ENCODE data around the gene CREB1. TPM values are rescaled to one million over a fixed set of nuclear protein-coding genes. Genes with fewer than 3 reads are reported as not detected.
"Not testable (repeated sequence)": the region's sequence is repeated elsewhere in the genome, so short reads cannot be mapped to it uniquely, and the experiment has no call there.

Gene CREB1
- 69.1 and 73.3 TPM in 2 replicates for total RNA-seq (2014; rRNA removed; shearing (Covaris generic))

DNA sequence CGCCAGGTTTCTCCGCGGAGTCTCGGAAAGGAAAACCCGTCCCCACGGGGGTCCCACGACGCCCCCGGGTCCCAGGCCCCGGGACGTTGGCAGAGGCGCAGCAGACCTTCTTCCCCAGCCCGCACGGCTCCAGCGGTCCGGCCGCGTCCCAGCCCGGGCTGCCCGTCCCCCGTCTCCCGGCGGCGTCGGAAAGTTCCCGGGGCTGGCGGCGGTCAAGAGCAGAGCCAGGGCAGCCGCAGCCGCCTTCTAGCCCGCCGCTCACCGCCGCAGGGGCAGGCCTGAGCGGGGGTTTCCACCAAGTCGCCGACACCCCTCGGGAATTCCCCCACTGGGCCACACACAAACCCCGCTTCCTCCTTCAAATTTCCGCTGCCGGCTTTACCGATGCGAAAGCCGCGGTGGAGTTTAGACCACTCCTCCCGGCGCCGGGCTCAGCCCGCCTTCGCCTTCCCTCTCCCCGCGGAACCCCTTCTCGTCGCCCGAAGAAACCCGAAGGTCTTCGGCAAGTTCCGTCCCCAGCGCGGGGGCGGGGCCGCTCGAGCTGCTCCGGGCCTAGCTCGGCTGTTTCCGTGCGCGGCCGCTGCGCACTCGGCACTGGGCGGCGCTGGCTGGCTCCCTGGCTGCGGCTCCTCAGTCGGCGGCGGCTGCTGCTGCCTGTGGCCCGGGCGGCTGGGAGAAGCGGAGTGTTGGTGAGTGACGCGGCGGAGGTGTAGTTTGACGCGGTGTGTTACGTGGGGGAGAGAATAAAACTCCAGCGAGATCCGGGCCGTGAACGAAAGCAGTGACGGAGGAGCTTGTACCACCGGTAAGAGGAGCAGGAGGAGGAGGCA lies at the start of gene CREB1:
Gene CREB1 (plus strand): TSS at position 633 of the 830 bp plus-strand sequence. CDS start 25,674 bp downstream, outside the sequence.
- peak; percentile 95 for DNase-seq (ENCODE audit: low spot score)

DNA sequence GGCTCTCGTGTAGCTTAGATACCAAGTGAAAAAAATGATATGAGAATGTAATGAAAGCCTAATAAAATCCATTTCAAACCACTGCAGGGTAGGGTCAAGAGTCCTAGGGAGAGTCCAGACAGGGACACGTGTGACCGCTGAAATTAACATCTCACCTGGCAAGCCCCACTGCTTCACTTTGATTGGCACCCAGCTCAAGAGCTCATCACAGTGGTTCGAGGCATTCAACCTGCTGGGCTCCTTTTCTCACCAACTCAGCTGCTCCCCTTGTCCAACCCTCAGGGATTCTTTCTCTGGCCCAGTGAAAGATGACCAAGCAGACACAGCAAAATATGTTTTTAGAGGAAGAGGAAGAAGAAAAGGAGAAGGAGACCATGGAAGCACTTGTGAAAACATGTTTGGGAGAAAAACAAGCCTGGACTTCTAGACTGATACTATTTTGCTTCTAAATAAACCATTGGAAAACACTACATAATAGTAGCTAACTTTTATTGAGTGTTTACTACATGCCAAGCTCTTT lies 49.2 kb upstream of the CREB1 start:
- DNase-seq (ENCODE audit: low spot score) = no peak

DNA sequence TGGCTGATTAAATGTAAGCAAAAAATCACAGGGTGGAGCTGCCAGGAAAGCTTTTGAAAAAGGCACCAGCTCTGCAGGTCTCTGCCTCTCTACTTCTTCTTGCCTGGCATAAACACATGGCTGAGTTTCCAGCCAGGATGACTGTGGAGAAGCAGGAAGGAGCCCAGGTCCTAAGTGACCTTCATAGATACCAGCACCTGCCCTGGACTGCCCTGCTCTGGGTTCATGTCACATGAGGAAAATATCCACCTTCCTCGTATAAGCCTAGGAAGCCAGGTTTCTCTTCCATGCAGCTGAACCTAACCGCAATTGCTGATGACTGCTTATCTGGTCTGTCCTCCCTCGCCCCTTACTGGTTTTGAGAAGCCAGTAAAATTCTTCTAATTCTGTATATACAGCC lies 47.8 kb upstream of the CREB1 start:
- no peak for DNase-seq (ENCODE audit: low spot score)

DNA sequence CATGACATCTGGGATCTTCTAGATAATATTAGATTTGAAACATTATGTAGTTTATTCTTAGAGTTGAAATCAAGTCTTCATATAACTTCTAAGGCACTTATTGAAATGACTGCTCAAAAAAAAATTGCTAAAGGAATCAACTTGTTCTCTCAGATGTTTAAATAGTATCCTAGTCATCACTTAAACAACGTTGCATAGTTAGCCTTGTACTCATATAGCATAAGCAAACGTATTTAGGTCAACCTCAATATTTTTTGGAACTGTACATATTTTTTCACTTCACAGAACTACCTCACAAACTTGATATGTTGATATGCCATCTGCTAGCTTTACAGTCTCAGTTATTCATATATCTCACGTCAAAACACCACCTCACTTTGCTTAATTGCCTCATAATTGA lies 47.1 kb upstream of the CREB1 start:
- DNase-seq (ENCODE audit: low spot score) = no peak

DNA sequence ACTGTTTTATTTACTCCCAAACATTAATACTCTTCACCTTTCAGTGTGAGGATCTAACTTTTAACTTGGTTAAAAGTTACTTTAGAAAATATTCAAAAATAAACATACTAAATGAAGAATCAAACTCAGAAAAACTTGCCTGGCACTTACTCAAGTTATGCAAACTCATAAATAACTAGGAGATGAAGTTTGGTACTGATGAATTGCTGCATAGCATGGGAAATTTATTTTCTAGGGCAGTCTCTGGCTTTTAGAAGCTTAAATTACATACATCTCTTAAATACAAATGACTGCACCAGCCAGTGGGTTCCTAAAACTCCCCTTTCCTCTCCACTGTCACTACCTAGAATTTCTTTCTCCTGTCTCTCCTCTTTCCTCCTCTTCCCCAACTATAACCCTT lies 46.7 kb upstream of the CREB1 start:
- no peak for DNase-seq (ENCODE audit: low spot score)

DNA sequence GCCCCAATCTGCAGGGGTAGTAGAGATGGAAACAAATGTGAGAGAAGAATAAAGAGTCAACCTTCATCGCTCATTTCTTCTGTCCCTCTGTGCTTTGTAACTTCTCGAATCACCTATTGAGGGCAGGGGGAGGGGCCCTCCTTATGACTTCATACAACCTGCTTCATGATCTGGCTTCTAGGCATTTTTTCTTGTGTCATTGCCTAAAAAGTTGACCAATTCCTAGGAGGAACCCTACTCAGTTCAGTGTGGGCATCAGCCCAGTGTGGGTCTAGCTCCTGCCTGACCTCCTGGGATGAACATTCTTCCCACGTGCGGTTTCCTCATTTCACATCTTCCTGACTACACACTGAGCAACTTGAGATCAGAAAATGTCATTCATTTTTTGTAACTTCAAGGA lies 46.3 kb upstream of the CREB1 start:
- no peak for DNase-seq (ENCODE audit: low spot score)

DNA sequence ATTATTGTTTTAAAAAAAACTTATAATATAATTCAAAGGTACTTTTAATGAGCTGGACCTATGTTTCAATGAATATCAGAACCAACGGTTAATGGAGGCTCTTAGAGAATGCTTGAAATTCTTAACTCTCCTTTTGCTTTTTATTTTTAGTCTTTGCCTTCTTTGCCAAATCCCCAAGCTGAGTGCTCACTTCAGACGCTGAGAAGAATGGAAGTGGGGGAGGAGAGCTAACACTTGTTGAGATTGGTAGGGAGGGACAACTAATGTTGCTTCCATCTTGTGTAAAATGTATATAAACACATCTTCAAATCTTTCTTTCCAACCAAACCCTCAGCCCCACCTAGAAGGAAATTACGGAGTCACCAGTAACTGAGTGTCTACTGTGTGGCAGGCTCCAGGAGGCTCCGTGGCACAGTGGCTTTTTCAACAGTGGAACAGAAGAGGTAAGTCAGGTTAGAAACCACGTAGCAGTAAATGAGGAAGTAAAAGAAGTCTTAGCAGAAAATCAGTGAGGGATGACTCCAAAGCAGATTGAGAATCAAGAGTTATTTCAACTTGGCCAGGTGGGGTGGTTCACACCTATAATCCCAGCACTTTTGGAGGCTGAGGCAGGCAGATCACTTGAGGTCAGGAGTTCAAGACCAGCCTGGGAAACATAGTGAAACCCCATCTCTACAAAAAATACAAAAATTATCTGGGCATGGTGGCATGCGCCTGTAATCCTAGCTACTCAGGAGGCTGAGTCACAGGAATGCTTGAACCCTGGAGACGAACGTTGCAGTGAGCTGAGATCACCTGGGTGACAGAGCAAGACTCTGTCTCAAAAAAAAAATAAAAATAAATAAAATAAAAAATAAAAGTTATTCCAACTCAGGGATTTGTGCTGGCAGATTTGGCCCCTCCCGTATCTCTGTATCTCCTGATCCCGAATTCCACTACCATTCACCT lies 45.0 kb upstream of the CREB1 start:
- DNase-seq (ENCODE audit: low spot score) = no peak

DNA sequence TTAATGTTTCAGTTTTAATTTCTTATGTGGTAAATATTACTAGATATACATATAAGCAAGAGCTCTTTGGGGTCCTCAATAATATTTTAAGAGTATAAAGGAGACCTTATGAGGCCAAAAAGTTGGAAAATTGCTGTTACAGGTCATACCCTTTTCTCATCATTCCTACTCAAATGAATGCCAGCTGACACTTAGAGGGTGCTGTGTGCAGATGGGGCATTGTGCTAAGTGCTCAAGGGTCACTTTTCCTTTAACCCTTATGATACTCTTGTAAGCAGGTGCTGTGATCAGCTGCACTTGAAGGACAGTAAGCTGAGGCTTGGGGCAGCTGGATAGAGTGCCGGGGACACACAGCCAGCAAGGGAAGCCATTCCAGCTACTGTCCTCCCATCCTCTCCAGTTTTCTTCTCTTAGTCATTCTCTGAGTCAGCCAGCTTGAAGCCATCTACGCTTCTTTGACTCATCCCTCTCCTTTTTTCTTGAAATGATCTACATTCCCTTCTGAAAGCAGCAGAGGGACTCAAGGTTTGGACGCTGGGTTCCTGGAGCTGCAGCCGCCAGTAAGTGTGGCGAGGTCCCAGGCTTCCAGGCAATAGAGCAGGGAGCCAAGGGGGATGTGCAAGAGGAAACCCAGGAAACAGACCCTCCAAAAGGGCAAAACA lies 42.0 kb upstream of the CREB1 start:
- peak; percentile 83 for DNase-seq (ENCODE audit: low spot score)

DNA sequence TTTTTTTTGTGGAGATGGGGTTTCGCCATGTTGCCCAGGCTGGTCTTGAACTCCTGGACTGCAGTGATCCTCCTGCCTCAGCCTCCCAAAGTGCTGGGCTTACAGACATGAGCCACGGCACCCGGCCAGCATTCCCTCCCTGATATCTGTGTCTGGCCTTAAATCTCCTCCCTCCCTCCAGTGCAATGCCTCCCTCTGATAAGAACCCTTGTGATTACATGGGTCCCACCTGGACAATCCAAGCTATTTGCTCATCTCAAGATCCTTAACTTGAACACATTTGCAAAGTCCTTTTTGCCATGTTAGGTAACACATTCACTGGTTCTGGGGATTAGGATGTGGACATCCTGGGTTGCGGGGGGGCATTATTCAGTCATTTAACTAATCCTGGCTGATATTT lies 40.5 kb upstream of the CREB1 start:
- no peak for DNase-seq (ENCODE audit: low spot score)

DNA sequence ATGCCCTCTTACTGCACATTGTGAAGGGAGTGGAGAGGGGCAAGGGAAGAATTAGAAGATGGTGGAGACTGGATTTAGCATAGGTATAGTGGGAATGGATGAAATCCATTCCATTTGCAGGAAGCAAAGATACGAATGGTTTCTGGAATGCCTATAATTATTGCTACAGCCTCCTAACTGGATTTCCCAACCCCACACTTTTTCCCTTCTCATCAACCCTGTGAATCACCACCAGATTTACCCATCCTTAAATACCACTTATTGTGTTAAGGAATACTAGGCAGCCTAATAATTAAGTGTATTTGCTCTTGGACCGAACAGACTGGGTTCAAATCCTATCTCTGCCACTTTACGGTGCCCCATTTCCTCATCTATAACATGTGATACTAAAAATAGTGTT lies 39.3 kb upstream of the CREB1 start:
- DNase-seq (ENCODE audit: low spot score) = no peak

DNA sequence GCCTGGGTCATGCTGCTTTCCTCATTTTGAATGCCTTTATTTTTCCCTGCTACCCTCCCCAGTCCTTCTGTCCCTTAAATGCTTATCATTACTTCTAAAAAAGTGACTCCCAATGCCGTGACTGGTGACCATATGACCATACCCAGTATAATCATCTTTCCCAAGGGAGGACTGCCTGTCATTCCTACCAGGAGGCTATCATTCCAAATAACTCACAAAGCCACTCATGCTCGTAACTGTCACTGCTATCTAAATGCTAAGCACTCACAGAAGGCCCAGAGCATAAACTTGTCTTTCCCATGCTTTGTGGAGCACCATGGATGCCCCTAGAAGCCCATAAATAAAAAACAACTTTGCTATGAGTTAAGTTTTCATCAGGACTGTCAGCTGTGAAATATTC lies 38.7 kb upstream of the CREB1 start:
- DNase-seq (ENCODE audit: low spot score) = no peak

DNA sequence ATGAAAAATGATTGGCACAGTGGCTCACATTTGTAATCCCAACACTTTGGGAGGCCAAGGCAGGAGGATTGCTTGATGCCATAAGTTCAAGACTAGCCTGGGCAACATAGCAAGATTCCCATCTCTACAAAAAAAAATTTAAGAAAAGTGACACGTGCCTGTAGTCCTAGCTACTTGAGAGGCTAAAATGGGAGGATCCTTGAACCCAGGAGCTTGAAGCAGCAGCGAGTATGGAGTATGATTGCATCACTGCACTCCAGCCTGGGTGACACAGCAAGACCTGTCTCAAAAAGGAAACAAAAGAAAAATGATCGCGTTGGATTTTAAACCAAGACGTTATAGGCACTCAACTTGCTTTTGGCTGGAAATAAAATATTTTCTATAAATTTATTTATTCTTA lies 37.8 kb upstream of the CREB1 start:
- no peak for DNase-seq (ENCODE audit: low spot score)

DNA sequence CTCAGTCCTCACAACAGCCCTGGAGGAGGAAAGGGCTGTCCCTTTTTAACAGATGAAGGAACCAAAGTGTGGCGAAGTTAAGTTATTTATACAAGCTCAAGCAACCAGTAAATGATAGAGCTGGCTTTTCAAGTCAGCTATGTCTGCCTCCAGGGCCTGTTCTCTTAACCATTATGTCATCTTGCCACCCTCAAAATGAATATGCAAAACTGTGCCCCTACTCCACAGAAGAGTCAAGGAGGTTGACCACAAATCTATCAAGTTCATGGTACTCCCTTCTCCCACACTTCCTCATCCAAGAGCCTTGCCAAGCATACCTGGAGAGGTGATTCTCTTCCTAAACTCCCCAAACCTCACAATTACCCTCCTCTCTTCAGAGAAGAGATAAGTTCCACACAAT lies 37.3 kb upstream of the CREB1 start:
- DNase-seq (ENCODE audit: low spot score) = no peak

DNA sequence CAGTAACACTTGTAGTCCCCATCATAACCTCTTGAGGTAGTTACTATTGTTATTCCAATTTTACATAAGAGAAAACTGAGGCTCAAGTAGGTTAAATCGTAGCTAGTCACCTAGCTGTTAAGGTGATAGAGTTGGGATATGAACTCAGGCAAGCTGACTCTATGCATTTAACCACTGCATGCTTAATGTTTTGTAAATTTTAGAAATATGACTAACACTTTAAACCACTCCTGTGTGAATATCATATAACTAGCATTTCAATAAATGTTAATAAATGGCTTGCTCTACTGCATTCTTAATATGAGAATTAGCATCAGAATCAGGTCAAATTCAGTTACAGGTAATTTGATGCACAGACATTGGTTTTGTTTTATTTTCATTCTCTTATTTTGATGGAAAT lies 35.6 kb upstream of the CREB1 start:
- no peak for DNase-seq (ENCODE audit: low spot score)

DNA sequence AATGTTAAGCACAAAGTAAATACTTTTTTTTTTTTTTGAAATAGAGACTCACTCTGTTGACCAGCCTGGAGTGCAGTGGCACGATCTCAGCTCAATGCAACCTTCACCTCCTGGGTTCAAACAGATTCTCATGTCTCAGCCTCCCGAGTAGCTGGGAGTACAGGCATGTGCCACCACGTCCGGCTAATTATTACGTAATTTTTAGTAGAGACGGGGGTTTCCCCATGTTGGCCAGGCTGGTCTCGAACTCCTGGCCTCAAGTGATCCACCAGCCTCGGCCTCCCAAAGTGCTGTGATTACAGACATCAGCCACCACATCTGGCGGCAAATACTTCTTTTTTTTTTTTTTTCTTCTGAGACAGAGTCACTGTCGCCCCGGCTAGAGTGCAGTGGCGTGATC lies 32.8 kb upstream of the CREB1 start:
- DNase-seq (ENCODE audit: low spot score) = not testable (repeated sequence)

DNA sequence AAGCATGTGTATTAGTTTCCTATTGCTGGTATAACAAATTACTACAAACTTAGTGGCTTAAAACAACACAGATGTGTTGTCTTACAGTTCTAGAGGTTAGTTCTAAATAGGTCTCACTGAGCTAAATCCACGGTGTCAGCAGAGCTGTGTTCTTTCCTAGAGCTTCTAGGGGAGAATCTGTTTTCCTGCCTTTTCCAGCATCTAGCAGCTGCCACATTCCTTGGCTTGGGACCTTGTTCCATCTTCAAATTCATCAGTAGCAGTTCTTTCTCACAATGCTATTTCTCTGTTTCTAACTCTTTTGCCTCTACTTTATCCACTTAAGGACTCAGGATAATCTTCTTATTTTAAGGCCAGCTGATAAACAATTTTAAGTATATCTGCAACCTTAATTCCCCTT lies 32.2 kb upstream of the CREB1 start:
- no peak for DNase-seq (ENCODE audit: low spot score)

DNA sequence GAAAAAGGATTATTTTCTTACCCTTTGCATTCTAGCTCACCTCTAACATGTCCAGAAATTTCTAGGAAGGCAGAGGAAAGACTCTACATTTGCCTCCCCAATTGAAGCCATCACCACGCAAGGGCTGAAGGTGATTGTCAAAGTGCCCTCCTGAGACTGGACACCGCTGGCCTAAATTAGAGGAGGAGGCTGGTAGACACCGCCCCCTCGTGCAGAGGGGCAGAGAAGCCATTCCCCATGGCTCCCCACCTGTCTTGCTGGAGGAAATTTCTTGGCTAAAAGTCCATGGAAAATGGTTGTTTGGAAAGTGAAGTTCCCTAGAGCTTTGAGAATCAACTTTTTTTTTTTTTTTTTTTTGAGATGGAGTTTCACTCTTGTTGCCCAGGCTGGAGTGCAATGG lies 31.3 kb upstream of the CREB1 start:
- no peak for DNase-seq (ENCODE audit: low spot score)

DNA sequence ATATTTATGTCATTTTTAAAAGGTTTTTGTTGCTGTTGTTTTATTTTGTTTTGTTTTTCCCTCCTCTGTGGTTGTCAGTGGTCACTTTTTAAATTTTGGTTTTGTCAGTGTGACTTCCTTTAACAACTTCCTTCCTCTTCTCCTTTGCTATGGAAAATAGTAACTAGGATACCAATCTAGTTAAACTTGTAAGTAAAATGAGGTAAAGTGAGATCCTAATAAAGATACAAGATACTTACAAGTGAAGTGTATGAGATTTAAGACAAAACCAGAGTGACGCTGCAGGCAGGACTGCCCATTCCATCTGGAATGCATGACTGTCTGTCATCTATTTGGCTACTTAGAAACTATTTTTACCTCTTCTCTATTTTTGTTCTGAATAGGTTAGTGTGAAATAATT lies 30.6 kb upstream of the CREB1 start:
- DNase-seq (ENCODE audit: low spot score) = no peak

DNA sequence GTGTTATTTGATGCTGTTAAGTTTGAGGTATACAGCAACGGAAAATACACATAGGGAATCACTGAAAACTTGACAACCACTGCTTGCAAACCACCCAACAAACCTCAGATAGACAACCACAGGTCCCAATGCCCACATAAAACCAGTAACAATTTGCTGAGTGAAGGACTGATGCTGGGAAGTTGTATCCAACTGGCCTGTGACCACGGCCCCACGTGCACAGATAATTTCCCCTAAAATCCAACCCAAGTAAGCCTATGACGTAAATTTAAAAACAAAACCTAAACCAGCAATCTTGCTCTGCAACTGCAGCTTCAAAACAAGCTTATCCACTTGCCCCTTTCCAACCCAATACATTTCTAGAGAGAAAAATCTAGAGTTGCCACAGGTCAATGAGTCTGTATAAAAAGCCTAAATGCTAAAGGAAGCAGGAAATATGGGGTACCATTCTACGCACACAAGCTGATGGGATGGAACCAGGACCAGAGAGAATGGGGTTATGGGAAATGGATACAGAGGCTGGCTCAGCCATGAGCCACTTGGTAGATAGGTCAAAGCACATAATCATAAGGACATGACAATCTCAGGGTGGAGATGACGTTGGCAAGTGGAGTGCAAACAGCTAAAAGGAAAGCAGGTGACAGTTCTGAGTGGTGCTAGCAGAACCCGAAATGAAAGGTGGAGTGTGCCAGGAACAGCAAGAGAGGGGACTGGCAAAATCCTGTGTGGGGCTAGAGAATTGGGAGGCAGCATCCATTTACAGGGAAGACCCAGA lies 27.8 kb upstream of the CREB1 start:
- no peak for DNase-seq (ENCODE audit: low spot score)

DNA sequence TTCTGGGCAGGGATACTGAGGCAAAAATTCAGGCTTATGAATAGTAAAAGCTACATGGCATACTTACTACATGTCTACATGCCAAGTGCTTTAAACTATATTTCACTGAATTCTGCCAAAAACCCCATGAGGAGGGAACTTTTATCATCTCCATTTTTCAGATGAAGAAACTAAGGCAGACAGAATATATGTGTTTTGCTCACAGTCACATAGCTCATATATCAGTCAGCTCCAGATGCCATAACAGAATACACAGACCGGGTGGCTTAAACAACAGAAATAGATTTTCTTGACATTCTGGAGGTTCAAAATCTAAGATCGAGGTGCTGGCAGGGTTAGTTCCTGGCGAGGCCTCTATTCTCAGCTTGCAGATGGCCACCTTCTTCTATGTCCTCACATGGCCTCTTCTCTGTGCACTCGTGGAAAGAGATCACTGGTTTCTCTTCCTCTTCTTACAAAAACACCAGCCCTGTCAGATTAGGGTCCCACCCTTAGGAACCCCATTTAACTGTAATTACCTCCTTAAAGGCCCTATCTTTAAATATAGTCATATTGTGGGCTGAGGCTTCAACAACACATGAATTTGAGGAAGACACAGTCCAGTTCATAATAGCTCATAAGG lies 27.1 kb upstream of the CREB1 start:
- DNase-seq (ENCODE audit: low spot score) = no peak

DNA sequence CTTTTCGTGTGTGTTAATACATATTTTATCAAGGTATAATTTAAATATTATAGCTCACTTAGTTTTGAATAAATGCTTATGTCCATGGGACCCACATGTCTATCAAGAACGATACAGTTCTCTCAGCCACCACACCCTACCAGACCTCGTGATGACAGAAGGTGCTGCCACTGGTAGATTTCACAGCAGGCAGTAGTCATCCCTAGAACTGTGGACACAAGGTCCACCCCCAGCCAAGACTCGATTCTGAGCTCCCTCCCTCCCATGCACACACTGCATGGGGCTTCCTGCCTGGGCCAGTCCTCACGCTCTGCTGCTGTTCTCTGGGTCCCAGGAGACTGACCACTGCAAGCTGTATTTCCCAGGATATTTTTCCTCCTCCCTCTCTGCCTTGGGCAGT lies 26.5 kb upstream of the CREB1 start:
- DNase-seq (ENCODE audit: low spot score) = peak; percentile 63

Data from A172 (cell line).